HG03565 (cell line): ENCODE data around the gene TNPO2.

ENCODE experiments used
- ATAC-seq: cut with Tn5 transposase; IDR thresholded peaks from one replicate; pipeline ENCODE4 v1.9.1; 2021; ENCODE audit warnings: mild to moderate bottlenecking, moderate library complexity; ENCODE audit not compliant: unreplicated experiment

The TNPO2 gene

DNA sequence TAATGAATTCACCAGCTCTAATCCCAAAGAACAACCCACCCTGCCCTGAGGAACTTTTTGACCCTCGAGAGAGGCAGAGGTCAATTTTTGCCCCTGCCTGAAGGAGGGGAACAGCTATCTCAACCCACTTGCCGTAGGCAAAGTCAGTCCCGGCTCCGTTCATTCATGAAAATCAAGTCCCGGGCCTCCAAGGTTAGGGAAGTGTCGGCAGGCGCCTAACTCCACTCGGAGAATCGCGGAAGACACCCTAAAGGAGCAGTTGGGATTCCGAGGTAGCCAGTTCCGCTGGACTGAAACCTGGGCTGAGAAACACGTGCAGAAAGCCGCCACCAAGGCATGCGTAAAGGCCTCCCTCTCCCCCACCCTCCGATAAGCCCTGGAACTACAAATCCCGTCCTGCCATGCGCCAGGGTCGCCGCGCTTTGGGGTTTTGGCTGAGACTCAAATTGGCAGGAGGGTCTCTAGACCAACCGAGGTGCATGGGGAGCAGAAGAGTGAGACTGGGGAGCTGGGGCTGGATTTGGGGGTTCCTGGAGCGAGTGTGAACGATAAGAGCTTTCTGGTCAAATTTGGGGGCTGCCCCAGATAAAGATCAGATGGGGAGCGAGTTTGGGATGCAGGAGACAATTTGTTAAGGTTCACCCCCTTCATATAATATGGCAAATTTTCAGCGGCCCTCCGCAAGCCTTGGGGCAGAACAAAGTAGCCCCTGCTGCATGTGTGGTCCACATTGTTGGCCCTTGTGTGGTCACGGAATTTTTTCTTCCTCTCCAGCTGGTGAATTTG, at the start of gene TNPO2:
TNPO2 (minus strand) TSS at position 292 of the 786 bp plus-strand sequence. CDS start 2,955 bp downstream, outside the sequence.
- ATAC-seq: no peak

DNA sequence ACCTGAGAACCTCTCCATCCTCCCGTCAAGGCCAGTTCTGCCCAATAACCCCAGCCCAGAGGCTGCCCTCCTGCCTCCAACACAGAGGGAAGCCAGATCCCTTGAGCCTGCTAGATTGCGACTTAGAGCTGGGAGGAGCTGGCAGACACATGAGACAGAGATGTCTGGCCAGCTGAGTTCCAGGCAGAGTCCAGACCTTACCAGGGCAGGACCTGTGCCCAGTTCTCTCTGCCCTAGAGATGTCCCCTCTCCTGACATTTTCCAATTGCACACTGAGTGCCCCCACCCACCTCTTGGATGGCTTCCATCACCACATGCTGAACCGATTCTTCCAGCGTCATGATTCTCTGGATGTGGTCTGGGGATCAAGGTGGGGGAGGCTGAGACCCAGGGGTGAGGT, 48.6 kb upstream of the TNPO2 start:
- no peak for ATAC-seq

DNA sequence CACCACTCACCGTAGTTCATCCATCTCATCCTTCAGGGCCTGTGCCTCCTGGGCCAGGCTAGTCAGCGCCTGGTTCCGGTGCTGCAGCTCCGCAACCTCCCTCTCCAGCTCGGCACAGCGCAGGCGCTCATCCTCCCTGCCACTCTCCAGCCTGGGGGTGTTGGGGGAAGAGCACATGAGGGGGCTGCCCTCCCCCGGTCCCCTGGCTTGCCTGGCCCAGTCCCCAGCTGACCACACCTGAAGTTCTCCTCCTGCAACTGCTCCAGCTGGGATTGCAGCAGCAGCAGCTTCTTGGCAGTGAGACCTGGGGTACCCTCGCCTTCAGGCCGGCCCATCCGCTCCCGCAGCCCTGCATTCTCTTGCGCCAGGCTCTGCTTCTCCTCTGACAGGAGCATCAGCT, 47.2 kb upstream of the TNPO2 start:
- no peak for ATAC-seq

DNA sequence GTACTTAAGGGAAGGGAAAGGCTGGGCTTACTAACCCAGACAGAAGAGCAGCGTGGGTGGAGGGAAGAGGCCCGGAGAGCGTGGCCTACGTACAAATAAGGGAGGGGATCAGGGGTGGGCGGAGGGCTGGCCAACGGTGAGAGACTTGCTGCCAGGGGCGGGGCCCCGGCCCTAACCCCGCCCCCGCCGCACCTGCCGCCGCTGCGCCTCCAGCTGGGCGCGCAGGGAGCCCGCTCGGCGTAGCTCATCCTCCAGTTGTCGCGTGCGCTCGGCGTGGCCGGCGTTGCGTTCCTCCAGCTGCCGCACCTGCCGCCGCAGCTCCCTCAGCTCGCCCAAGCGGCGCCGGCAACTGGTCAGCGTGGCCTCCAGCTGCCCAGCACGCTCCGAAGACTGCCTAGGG, 46.0 kb upstream of the TNPO2 start:
- ATAC-seq: no peak

DNA sequence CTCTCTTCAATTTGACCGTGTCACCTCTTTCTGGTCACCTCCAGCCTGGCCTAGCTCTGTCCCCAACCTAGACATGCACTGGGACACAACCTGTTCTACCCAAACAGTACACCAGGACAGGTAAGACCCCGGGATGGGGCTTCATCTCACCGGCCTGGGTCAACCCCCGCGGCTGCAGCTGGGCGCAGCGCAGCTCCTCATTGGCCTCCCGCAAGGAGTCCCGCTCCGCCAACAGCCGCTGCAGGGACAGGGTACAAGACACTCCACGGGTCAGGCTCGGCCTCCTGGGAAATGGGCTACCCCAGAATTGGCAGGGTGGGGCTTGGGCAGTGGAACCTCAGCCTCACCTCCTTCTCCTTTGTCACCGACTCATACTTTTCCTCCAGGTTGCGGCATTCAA, 43.9 kb upstream of the TNPO2 start:
- no peak for ATAC-seq

DNA sequence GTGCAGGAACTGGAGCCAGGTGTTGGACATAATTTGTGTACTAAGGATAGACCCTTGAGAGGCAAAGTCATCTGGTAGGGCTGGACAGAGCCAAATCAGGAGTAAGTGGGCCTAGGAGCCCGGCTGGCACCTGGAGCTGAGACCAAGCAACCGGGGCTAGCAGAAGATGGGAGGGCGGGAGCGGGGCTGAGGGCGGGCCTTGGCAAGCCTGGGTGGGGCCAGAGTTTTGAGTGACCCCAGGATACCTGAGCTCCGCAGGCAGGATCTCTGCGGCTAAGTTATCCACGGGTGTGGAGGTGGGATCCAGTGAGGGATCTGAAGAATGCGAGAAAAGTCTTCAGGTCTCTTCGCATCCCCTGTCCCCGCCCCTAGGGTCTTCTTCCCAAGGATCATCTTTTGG, 43.4 kb upstream of the TNPO2 start:
- ATAC-seq: no peak

DNA sequence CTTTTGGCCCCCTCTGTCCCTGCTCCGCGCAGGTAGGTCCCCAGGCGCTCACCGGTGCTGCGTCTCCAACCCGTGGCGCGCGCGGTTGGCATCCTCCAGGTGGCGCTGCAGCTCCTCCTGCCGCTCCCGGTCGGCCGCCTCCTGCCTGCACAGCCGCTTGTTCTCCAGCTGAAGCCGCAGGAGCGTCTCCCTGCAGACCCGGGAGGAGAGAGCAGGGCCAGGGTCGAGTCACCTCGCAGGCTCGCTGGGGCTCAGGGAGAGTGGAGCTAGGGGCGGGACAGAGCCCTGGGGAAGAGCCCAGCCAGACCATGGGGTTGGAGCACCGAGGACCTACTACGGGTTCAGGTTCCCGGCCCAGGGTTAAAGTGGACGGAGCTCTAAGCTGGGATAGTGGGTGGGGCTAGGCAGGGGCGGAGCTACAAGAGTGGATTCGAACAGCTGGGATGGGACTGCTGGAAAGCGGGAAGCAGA, 42.4 kb upstream of the TNPO2 start:
- no peak for ATAC-seq

DNA sequence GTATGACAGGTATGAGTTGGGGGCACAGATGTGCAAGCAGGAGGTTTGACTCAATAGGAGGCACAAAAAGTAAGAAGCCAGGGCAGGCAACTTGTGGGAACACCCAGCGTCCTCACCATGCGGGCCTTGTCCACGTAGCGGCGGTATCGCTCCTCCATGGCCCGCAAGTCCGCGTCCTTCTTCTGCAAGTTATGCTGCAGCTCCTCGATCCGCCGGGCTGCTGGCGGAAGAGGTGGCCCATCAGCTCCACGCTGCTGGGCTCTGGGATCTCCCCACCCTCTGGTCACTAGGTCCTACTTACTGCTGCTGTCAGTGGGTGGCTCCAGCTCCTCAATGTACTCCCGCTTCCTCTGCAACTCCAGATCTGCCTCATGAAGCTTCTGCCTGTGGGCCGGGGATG, 41.0 kb upstream of the TNPO2 start:
- no peak for ATAC-seq

DNA sequence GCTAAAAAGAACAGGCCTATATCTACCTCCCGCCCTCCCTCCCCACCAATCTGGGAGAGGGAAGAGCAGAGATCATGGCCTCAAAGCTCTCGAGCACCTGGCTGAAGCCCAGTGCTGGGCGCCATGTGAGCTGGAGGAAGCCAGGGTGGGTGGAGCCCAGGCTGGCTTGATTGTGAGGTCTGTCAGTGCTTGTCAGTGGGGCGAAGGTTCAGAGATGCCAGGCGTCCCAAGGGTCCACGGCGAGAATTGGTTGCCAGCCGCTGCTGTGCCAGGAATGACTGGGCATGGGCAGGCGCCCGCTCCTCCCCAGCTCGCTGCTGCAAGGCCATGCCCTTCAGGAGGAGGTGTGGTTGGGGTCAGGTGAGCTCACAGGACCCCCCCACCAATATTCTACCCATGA, 39.4 kb upstream of the TNPO2 start:
- no peak for ATAC-seq

DNA sequence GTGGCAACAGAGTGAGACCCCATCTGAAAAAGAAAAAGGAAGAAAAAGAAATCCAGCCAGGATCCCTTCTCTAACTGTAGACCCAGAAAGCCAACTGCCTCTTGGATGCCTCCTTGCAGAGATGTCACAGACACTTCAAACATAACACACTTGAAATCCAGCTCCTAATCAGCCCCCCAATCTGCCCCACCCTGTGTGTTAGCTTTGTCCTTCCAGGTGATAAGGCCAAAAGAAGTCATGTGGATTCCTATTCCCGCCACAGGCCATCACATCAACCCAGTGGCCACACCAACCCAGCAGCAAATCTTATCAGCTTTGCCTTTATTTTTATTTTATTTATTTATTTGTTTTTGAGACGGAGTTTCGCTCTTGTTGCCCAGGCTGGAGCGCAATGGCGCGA, 36.0 kb upstream of the TNPO2 start:
- no peak for ATAC-seq

DNA sequence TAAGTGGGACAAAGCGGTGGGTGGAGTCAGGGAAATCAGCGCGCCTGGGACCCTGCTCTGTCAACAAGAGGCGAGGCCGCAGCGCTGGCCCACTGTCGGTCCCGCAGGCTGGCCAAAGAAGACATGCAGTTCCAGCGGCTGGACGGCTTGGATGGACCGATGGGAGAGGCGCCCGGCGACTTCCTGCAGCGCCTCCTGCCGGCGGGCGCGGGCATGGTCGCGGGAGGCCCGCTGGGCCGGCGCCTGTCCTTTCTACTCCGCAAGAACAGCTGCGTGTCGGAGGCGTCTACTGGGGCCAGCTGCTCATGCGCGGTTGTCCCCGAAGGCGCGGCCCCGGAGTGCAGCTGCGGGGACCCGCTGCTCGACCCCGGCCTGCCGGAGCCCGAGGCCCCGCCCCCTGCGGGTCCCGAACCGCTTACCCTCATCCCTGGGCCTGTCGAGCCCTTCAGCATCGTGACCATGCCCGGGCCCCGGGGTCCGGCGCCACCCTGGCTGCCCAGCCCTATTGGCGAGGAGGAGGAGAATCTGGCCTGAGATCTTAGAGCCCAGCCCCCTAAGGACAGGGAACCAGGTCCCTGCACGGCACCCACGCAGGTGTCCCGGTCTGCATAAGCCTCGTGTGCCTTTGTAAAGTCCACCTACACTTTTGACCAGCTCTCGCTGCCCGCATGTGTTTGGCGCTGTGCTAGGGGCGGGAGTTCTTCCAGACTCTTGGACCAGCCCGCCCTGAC, 34.0 kb upstream of the TNPO2 start:
- no peak for ATAC-seq

DNA sequence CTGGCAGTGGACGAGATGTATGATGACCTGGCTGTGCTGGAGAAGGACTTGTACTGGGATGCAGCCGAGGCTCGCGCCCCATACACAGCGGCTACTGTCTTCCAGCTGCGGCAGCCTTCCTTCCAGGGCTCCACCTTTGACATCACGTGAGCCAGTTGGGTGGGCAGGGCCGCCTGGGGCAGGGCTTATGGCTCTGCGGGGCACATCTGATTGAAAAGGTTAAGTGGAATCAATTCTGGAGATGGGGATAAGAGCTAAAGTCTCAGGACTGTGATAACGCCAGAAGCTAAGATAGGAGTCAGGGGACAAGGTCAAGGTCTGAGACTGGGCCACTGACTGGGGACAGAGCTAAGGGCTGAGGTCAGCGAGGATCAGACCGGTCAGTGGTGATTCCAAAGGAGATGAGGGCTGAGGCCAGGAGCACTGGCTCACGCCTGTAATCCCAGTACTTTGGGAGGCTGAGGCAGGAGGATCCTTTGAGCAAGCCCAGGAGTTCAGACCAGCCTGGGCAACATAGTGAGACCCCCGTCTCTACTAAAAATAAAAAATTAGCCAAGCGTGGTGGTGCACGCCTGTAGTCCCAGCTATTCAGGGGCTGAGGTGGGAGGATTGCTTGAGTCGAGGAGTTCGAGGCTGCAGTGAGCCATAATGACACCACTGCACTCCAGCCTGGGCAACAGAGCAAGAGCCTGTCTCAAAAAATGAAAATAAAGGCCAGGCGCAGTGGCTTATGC, 32.6 kb upstream of the TNPO2 start:
- ATAC-seq: no peak

DNA sequence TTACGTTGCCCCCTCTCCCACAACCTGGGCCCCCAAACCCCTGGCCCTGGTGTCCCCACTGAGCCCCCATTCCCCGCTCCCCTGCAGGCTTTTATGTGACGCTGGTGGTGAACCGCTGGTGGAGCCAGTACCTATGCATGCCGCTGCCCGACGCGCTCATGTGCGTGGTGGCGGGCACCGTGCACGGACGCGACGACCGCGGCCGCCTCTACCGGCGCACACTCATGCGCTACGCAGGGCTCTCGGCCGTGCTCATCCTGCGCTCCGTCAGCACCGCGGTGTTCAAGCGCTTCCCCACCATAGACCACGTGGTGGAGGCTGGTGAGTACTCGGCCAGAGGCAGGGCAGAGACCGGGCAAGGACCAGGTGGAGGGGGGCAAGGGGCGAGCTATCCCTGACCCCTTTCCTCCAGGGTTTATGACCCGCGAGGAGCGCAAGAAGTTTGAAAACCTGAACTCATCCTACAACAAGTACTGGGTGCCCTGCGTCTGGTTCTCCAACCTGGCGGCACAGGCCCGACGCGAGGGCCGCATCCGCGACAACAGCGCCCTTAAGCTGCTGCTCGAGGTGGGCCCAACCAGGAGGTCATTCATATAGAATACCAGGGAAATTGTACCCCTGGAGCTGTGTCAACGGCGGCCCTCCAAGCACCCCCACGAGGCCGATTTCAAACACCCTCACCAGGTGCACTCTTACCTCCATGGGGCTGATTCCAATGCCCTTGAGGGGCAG, 30.9 kb upstream of the TNPO2 start:
- no peak for ATAC-seq

DNA sequence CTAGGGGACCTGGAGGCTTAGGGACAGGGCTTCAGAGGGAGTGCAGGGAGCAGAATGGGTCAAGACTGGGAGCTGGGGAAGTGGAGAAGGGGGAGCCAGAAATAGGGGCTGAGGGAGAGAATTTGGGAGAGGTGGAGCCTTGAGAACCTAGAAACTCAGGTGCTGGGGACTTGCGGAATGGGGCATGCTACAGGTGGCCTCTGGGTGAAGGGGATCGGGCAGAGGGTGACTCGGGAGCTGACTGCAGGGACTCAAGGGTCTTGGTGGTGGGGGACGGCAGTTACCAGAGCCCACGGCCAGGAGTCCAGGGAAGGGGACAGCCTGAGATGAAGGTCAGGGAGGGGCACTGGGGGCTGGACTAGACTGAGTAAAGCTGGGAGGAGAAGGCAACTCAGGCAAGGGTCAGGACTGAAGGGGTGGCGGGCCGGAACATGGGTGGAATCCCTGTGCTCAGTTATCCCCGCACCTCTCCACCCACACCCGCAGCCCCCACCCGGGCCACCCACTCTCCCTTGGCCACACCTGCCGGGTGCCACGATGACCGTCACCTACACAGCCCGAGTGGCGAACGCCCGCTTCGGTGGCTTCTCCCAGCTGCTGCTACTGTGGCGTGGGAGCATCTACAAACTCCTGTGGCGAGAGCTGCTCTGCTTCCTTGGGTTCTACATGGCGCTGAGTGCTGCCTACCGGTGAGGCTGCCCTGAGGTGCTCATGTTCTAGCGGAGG, 28.5 kb upstream of the TNPO2 start:
- no peak for ATAC-seq

DNA sequence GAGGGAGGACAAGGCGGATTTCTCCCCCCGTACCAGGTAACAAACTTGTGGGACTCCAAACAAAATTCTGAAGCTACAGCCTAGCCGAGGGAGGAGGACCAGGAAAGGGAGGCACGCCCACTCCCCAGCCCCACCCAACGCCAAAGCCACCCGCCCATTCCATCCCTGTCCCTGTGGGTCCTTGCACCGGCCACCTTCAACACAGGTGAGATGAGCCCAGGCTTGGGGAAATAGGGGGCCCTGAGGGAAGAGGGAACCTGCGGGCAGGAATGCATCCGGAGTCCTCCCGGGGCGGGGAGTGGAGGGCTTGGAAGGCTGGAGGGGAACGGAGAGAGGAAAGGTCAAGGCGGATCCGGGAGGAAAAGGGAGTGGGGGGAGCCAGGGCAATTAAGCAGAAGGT, 27.9 kb upstream of the TNPO2 start, which contains the start of gene BEST2:
BEST2 (plus strand) TSS at position 157 of the 400 bp plus-strand sequence. CDS start 802 bp downstream, outside the sequence.
- ATAC-seq: no peak

DNA sequence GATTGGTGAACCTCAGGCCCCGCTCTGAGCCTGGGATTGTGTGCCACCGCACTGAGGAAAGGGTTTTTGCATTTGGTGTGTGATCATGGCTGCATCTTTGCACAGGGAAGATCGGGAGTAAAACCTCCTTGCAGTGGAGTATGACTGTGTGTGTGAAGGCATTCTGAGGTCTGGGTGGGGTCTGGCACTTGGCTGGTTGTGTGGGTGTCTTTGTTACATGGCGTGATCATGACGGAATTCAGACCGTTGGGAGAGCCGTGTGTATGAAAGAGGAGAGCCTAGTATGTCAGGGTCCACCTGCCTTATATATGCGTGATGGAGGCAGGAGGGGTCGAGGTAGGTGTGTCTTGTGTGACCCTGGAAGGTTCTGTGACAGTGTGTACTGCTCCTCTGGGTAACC, 27.1 kb upstream of the TNPO2 start:
- no peak for ATAC-seq

DNA sequence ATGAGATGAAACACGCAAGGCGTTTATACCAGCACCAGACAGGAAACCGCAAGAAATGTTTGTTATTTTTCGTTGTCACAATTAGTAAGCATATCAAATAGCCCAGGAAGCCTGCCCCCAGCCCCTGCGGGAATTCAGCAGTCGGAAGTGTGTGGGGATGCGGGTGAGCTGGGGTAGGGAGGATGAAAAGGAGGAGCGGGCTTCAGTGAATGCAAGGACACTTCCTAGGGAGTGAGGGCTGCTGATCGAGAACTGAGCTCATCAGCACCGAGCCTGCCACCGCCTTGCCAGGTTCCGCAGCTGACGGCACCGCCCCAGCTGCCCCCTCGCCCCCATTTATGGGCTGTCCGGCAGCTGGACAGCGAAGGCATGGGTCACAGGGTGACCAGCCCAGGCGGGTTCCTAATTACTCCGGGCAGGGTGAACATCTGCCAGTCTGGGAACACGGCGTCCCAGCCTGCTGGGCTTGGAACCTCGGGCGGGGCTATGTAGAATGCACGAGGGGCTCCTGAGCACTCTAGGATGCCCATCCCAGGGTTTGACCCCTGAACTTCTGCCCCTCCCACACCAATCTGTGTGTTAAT, 26.3 kb upstream of the TNPO2 start:
- no peak for ATAC-seq

DNA sequence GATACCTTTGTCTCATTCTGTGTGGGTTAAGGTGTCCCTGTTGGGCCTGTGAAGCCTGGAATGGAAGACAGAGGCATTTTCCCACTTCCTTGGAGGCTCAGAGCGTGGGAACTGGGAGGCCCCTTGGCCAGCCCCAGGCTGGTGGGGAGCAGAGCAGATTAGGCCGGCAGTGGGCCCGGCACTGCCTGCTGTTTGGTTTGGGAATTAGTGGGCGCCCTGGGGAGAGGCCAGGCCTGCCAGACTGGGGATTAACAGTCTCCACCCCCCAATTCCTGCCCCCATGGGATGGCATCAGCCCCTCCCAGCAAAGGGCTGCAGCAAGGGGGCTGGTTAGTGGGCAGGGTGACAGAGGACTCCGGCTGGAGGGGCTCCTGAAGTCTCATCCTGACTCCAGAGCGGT, 24.8 kb upstream of the TNPO2 start:
- no peak for ATAC-seq

DNA sequence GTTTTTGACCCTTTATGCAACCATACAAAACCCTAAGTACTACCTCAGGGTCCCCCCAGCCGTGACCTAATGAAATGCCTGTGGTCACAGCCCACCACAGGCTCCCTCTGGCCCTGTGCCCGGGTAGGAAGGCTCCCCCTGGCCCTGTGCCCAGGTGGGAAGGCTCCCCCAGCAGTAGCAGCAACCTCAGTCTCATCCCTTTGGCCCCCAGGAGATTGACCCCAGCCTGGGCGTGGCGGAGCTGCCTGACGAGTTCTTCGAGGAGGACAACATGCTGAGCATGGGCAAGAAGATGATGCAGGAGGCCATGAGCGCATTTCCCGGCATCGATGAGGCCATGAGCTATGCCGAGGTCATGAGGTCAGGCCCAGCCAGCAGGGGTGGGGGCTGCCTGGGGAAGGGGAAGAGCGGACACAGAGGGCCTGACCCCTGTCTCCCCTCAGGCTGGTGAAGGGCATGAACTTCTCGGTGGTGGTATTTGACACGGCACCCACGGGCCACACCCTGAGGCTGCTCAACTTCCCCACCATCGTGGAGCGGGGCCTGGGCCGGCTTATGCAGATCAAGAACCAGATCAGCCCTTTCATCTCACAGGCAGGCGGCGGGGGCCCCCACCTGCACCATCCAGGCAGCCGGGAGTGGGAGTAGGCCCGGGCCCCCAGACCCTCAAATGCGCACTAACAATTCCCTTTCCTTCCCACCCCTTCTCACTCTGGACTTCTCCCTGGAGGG, 21.6 kb upstream of the TNPO2 start:
- ATAC-seq: no peak
